ENCODE data around the gene PCSK2.

Gene PCSK2

DNA sequence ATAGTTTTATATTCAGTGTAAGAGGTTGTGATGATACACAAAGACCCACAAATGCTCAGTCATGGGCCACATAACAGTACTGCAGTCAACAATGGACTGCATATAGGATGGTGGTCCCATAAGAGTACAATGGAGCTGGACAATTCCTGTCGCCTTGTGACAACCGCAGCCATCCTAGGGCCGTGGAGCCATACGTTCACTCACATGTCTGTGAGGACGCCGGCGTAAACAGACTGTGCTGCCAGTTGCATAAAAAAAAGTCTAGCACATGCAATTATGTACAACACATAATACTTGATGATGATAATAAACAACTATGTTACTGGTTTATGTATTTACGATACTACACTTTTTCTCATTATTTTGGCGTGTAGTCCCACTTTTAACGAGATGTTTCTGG, 273.4 kb downstream of the PCSK2 start:
- no peak overlapping the region for H3K27ac ChIP-seq
- no peak overlapping the region for H3K4me3 ChIP-seq (ENCODE audit: low read depth, low read length)
- no peaks in the 10 kb centered on the region for H3K27me3 ChIP-seq (ENCODE audit: insufficient read depth, low read depth, severe bottlenecking)
- no peak for DNase-seq
- H3K36me3 ChIP-seq, result no peaks in the 10 kb centered on the region
- TF ChIP-seq, protein P1, sequence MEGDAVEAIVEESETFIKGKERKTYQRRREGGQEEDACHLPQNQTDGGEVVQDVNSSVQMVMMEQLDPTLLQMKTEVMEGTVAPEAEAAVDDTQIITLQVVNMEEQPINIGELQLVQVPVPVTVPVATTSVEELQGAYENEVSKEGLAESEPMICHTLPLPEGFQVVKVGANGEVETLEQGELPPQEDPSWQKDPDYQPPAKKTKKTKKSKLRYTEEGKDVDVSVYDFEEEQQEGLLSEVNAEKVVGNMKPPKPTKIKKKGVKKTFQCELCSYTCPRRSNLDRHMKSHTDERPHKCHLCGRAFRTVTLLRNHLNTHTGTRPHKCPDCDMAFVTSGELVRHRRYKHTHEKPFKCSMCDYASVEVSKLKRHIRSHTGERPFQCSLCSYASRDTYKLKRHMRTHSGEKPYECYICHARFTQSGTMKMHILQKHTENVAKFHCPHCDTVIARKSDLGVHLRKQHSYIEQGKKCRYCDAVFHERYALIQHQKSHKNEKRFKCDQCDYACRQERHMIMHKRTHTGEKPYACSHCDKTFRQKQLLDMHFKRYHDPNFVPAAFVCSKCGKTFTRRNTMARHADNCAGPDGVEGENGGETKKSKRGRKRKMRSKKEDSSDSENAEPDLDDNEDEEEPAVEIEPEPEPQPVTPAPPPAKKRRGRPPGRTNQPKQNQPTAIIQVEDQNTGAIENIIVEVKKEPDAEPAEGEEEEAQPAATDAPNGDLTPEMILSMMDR (IDR thresholded peaks at IDR 0.05; ENCODE audit: low read depth, low read length), result no peak
- no peaks in the 10 kb centered on the region for H3K9me3 ChIP-seq (ENCODE audit: severe bottlenecking)

DNA sequence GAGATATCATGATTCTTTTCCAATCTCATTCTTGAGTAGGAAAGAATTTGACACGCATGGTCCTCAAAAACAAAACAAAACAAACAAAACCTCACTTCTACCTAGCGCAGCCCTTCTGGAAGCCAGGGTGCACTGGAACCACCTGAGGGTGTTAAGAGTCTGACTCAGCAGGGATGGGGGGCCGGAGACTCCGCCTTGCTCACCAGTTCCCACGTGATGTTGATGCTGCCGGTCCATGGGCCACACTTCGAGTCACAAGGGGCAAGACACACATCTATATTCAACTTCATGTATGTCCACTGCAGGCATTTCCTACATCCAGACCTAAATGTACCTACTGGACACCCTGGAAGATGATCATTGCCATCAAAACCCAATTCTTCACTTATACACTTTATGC, 274.0 kb downstream of the PCSK2 start:
- no peaks in the 10 kb centered on the region for H3K36me3 ChIP-seq
- H3K27me3 ChIP-seq (ENCODE audit: insufficient read depth, low read depth, severe bottlenecking), result no peaks in the 10 kb centered on the region
- DNase-seq, result no peak
- no peak overlapping the region for H3K4me3 ChIP-seq (ENCODE audit: low read depth, low read length)
- TF ChIP-seq, protein P1 (IDR thresholded peaks at IDR 0.05; ENCODE audit: low read depth, low read length), result no peak
- H3K27ac ChIP-seq, result no peak overlapping the region
- H3K9me3 ChIP-seq (ENCODE audit: severe bottlenecking), result no peaks in the 10 kb centered on the region

DNA sequence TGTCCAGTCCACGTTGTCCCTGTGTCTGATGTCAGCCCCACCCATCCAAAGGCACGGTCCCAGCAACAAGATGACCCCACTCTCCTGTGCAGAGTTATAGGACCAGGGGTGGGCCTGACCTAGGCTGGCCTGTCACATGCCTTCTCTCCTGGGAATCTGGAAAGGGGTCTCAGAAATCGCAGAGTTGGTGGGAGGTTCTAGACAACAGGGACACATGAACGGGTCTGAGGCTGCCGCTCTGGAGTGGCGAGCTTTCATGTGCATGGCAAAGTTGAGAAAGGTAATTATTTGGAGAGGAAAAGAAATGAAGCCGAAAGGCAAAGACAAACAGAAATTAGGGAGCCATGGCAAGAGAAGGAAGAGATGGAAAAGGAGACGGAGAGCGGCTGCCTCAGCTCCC, 274.9 kb downstream of the PCSK2 start:
- TF ChIP-seq, protein P1 (IDR thresholded peaks at IDR 0.05; ENCODE audit: low read depth, low read length), result no peak
- H3K27me3 ChIP-seq (ENCODE audit: insufficient read depth, low read depth, severe bottlenecking), result no peaks in the 10 kb centered on the region
- H3K36me3 ChIP-seq, result no peaks in the 10 kb centered on the region
- no peak overlapping the region for H3K4me3 ChIP-seq (ENCODE audit: low read depth, low read length)
- no peaks in the 10 kb centered on the region for H3K9me3 ChIP-seq (ENCODE audit: severe bottlenecking)
- no peak overlapping the region for H3K27ac ChIP-seq
- DNase-seq, result no peak

DNA sequence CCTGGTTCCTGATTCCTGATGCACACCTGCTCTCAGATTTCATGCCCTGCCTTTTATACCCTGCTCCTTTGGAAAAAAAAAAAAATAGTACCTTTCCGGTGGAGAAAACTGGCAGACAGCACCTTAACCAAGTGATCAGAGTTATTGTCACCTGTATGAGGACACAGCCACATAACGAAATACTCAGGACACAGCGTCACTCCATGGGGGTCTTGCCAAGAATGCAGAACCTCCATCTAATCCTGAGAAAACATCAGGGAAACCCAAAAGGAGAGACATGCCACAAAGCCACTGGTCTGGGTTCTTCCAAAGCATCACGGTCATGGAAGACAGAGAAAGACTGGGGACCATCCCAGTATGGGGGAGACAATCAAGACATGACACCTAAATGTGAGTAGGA, 275.3 kb downstream of the PCSK2 start:
- H3K36me3 ChIP-seq, result no peaks in the 10 kb centered on the region
- H3K4me3 ChIP-seq (ENCODE audit: low read depth, low read length), result no peak overlapping the region
- TF ChIP-seq, protein P1 (IDR thresholded peaks at IDR 0.05; ENCODE audit: low read depth, low read length), result no peak
- H3K27me3 ChIP-seq (ENCODE audit: insufficient read depth, low read depth, severe bottlenecking), result no peaks in the 10 kb centered on the region
- no peak overlapping the region for H3K27ac ChIP-seq
- no peak for DNase-seq
- no peaks in the 10 kb centered on the region for H3K9me3 ChIP-seq (ENCODE audit: severe bottlenecking)

DNA sequence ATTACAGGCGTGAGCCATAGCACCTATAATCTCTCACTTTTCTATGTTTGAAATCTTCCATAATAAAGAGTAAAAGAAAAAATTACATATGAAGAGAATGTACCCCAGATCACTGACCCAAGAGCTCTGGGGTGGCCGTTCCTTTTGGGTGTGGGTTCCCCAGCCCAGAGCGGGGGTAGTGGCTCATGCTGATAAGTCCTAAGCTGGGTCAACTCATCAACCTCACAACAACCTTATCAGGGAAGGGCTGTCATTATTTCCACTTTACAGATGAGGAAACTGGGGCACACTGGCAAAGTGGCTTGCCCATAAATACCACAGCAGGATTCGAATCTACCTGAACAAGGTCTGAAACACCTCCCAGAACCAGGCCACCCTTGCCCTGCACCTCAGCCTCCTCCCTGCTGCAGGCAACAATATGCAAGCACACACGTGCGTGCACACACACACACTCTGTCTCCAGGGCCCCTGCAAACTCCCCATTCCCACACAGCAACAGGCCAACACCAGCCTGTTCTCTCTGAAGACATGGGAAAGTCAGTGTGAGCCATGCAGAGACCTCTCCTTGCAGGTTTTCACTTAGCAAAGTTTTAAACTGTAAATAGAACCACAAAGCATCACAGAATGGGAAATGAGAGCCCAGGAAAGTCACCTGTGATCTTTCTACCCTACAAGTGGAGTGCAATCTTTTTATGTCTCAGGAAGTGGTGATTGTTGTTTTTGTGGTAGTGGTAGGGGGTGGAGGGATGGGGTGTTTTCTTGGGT, 276.6 kb downstream of the PCSK2 start:
- H3K27ac ChIP-seq, result no peak overlapping the region
- TF ChIP-seq, protein P1 (IDR thresholded peaks at IDR 0.05; ENCODE audit: low read depth, low read length), result no peak
- DNase-seq, result no peak
- H3K36me3 ChIP-seq, result no peaks in the 10 kb centered on the region
- no peaks in the 10 kb centered on the region for H3K27me3 ChIP-seq (ENCODE audit: insufficient read depth, low read depth, severe bottlenecking)
- no peak overlapping the region for H3K4me3 ChIP-seq (ENCODE audit: low read depth, low read length)
- H3K9me3 ChIP-seq (ENCODE audit: severe bottlenecking), result no peaks in the 10 kb centered on the region
